Endothelial cell (in vitro differentiated cells): Measurements from ENCODE around the gene ANTKMT. TPM values are rescaled to one million over a fixed set of nuclear protein-coding genes. Genes with fewer than 3 reads are reported as not detected.
"Not testable (repeated sequence)": the region's sequence is repeated elsewhere in the genome, so short reads cannot be mapped to it uniquely, and the experiment has no call there.

ENCODE experiments used
- DNase-seq: peaks from one replicate; pipeline ENCODE4 v3.0.0; 2021; ENCODE audit warnings: low spot score
- H3K27ac Mint-ChIP-seq: one replicate; pipeline ENCODE4 v1.8.0; 2021; ENCODE audit warnings: mixed read lengths, inconsistent platforms; ENCODE audit not compliant: unreplicated experiment
- H3K27me3 Mint-ChIP-seq: one replicate; pipeline ENCODE4 v1.8.0; 2021; ENCODE audit warnings: mild to moderate bottlenecking, moderate library complexity, mixed read lengths, inconsistent platforms; ENCODE audit not compliant: unreplicated experiment
- H3K36me3 Mint-ChIP-seq: one replicate; pipeline ENCODE4 v1.8.0; 2021; ENCODE audit warnings: mild to moderate bottlenecking, low read depth, mixed read lengths, inconsistent platforms; ENCODE audit not compliant: unreplicated experiment
- H3K4me1 Mint-ChIP-seq: one replicate; pipeline ENCODE4 v1.8.0; 2021; ENCODE audit warnings: mild to moderate bottlenecking, mixed read lengths, inconsistent platforms; ENCODE audit not compliant: unreplicated experiment
- H3K4me3 Mint-ChIP-seq: one replicate; pipeline ENCODE4 v1.8.0; 2021; ENCODE audit warnings: mild to moderate bottlenecking, mixed read lengths, inconsistent platforms; ENCODE audit not compliant: unreplicated experiment
- H3K9me3 Mint-ChIP-seq: one replicate; pipeline ENCODE4 v1.8.0; 2021; ENCODE audit warnings: mixed read lengths, inconsistent platforms; ENCODE audit not compliant: unreplicated experiment
- total RNA-seq: library from RNA; stranded (reverse); fragmentation: NEBNext Ultra II Directional; extraction: Animal tissue kit (Norgen Biotek cat#: 25700); gene quantifications from one replicate; pipeline ENCODE4 v1.2.1, GENCODE V29; 2021; ENCODE audit not compliant: unreplicated experiment
- TF ChIP-seq, protein P1 (sequence below): fragments of 200-600 bp; sonication (generic); IDR thresholded peaks from one replicate; pipeline ENCODE4 v1.5.0; 2021; ENCODE audit warnings: antibody characterized with exemption; ENCODE audit not compliant: unreplicated experiment

Gene ANTKMT
- total RNA-seq, 1 donor from 2014 or later: 11.1 TPM

GRCh38 chr16:751152-752006 is 30.4 kb downstream of the ANTKMT start:
- DNase-seq: no peak
- peaks cover 11% of the 10 kb centered on the region for H3K4me1 Mint-ChIP-seq
- TF ChIP-seq, protein P1, sequence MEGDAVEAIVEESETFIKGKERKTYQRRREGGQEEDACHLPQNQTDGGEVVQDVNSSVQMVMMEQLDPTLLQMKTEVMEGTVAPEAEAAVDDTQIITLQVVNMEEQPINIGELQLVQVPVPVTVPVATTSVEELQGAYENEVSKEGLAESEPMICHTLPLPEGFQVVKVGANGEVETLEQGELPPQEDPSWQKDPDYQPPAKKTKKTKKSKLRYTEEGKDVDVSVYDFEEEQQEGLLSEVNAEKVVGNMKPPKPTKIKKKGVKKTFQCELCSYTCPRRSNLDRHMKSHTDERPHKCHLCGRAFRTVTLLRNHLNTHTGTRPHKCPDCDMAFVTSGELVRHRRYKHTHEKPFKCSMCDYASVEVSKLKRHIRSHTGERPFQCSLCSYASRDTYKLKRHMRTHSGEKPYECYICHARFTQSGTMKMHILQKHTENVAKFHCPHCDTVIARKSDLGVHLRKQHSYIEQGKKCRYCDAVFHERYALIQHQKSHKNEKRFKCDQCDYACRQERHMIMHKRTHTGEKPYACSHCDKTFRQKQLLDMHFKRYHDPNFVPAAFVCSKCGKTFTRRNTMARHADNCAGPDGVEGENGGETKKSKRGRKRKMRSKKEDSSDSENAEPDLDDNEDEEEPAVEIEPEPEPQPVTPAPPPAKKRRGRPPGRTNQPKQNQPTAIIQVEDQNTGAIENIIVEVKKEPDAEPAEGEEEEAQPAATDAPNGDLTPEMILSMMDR: no peak
- no peak overlapping the region for H3K27ac Mint-ChIP-seq
- H3K27me3 Mint-ChIP-seq: peaks cover 1% of the 10 kb centered on the region
- H3K9me3 Mint-ChIP-seq: no peaks in the 10 kb centered on the region
- H3K36me3 Mint-ChIP-seq: no peaks in the 10 kb centered on the region
- peak overlapping the region; percentile 47 for H3K4me3 Mint-ChIP-seq

- Mint-ChIP-seq H3K4me1 (peaks cover 11% of the 10 kb centered on the region), H3K9me3 (no peaks in the 10 kb centered on the region), H3K4me3 (no peak overlapping the region), H3K27me3 (peaks cover 3% of the 10 kb centered on the region), H3K27ac (peak overlapping the region; percentile 18), H3K36me3 (no peaks in the 10 kb centered on the region)
- TF ChIP-seq, protein P1: no peak
- no peak for DNase-seq
Measured at GRCh38 chr16:752007-752312, 31.0 kb downstream of the ANTKMT start.

- not testable (repeated sequence) for H3K9me3 Mint-ChIP-seq, H3K36me3 Mint-ChIP-seq, H3K4me3 Mint-ChIP-seq, H3K27me3 Mint-ChIP-seq, H3K27ac Mint-ChIP-seq, DNase-seq
- peaks cover 11% of the 10 kb centered on the region for H3K4me1 Mint-ChIP-seq
Measured at GRCh38 chr16:754121-754607, 33.2 kb downstream of the ANTKMT start.

GRCh38 chr16:754656-755055 is 33.7 kb downstream of the ANTKMT start:
- H3K9me3 Mint-ChIP-seq: no peaks in the 10 kb centered on the region

GRCh38 chr16:756428-756827 is 35.5 kb downstream of the ANTKMT start:
- no peak for DNase-seq
- H3K27me3 Mint-ChIP-seq: peaks cover 3% of the 10 kb centered on the region
- H3K27ac Mint-ChIP-seq: no peak overlapping the region
- no peaks in the 10 kb centered on the region for H3K9me3 Mint-ChIP-seq
- H3K4me1 Mint-ChIP-seq: peaks cover 5% of the 10 kb centered on the region
- TF ChIP-seq, protein P1: no peak
- no peaks in the 10 kb centered on the region for H3K36me3 Mint-ChIP-seq
- no peak overlapping the region for H3K4me3 Mint-ChIP-seq

More at GRCh38 chr16:754656-755055, 33.7 kb downstream of the ANTKMT start:
- no peak overlapping the region for H3K4me3 Mint-ChIP-seq
- no peaks in the 10 kb centered on the region for H3K36me3 Mint-ChIP-seq
- no peak for DNase-seq
- H3K4me1 Mint-ChIP-seq: peaks cover 11% of the 10 kb centered on the region
- H3K27me3 Mint-ChIP-seq: peaks cover 3% of the 10 kb centered on the region
- TF ChIP-seq, protein P1: no peak
- no peak overlapping the region for H3K27ac Mint-ChIP-seq
